Neural crest cell (in vitro differentiated cells): Measurements from ENCODE around the gene KRTAP21-3. TPM values are rescaled to one million over a fixed set of nuclear protein-coding genes. Genes with fewer than 3 reads are reported as not detected.

Experiments
- DNase-seq: peaks from one replicate; pipeline ENCODE4 v3.0.0; 2021; ENCODE audit warnings: low read depth, mixed read lengths, low spot score
- H3K27ac Mint-ChIP-seq: one replicate; pipeline ENCODE4 v1.8.0; 2021; ENCODE audit warnings: mild to moderate bottlenecking, mixed read lengths; ENCODE audit not compliant: unreplicated experiment
- H3K27me3 Mint-ChIP-seq: 2 replicates; pipeline ENCODE4 v1.8.0; 2021; ENCODE audit warnings: low read depth, mild to moderate bottlenecking, mixed read lengths
- H3K36me3 Mint-ChIP-seq: 2 replicates; pipeline ENCODE4 v1.8.0; 2021; ENCODE audit warnings: low read depth, mild to moderate bottlenecking, mixed read lengths
- H3K4me1 Mint-ChIP-seq: 2 replicates; pipeline ENCODE4 v1.8.0; 2021; ENCODE audit warnings: mixed read lengths
- H3K4me3 Mint-ChIP-seq: one replicate; pipeline ENCODE4 v1.8.0; 2021; ENCODE audit warnings: mild to moderate bottlenecking, mixed read lengths
- H3K9me3 Mint-ChIP-seq: 2 replicates; pipeline ENCODE4 v1.8.0; 2021; ENCODE audit warnings: mixed read lengths
- CTCF ChIP-seq: fragments of 200-600 bp; sonication (generic); conservative IDR thresholded peaks from 2 replicates; pipeline ENCODE4 v1.5.0; 2021; ENCODE audit warnings: antibody characterized with exemption, mild to moderate bottlenecking
- total RNA-seq: library from RNA; stranded (reverse); gene quantifications from 2 replicates; pipeline ENCODE4 v1.2.1, GENCODE V29; 2021

KRTAP21-3 gene
- total RNA-seq, 1 donor from 2014 or later, result not detected

DNA sequence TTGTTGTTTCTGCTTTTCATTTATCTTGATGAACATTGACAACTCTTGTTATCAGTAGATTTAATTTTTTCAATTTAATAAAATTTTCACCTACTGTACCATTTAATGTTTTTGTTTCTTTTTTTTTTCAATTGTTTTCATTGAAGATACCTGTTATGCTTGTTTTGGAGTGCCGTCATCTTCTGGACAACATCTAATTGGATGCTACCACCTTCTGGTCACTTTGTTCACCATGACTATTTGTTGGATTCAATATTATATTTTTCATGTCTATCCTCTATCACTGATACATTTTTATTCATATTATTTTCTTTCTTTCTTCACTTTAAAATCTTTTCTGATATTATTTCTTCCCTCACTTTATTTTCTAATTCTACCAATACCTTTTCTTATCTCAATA is 14.4 kb upstream of the KRTAP21-3 start:
- DNase-seq, result no peak
- peaks cover 3% of the 10 kb centered on the region for H3K9me3 Mint-ChIP-seq
- H3K36me3 Mint-ChIP-seq, result no peaks in the 10 kb centered on the region
- no peak for TF ChIP-seq CTCF
- no peak overlapping the region for H3K4me3 Mint-ChIP-seq
- H3K27ac Mint-ChIP-seq, result no peak overlapping the region
- H3K4me1 Mint-ChIP-seq, result no peaks in the 10 kb centered on the region
- no peaks in the 10 kb centered on the region for H3K27me3 Mint-ChIP-seq

GRCh38 chr21:30726726-30727125 is 8.1 kb upstream of the KRTAP21-3 start:
- no peak for TF ChIP-seq CTCF
- Mint-ChIP-seq H3K9me3 (peaks cover 16% of the 10 kb centered on the region), H3K4me1 (no peaks in the 10 kb centered on the region), H3K4me3 (no peak overlapping the region), H3K36me3 (no peaks in the 10 kb centered on the region), H3K27ac (no peak overlapping the region), H3K27me3 (peaks cover 4% of the 10 kb centered on the region)
- DNase-seq, result no peak

GRCh38 chr21:30719401-30719800 is 824 bp upstream of the KRTAP21-3 start:
- DNase-seq, result no peak
- Mint-ChIP-seq H3K27ac (no peak overlapping the region), H3K4me1 (no peaks in the 10 kb centered on the region), H3K9me3 (peaks cover 14% of the 10 kb centered on the region), H3K4me3 (no peak overlapping the region), H3K36me3 (peaks cover 3% of the 10 kb centered on the region), H3K27me3 (no peaks in the 10 kb centered on the region)
- TF ChIP-seq CTCF, result no peak

- no peak for DNase-seq
- Mint-ChIP-seq H3K4me1 (no peaks in the 10 kb centered on the region), H3K27me3 (no peaks in the 10 kb centered on the region), H3K36me3 (peaks cover 5% of the 10 kb centered on the region), H3K9me3 (peaks cover 11% of the 10 kb centered on the region), H3K4me3 (no peak overlapping the region), H3K27ac (no peak overlapping the region)
- no peak for TF ChIP-seq CTCF
These were observed 1.5 kb downstream of the KRTAP21-3 start for GRCh38 chr21:30717105-30717504.

DNA sequence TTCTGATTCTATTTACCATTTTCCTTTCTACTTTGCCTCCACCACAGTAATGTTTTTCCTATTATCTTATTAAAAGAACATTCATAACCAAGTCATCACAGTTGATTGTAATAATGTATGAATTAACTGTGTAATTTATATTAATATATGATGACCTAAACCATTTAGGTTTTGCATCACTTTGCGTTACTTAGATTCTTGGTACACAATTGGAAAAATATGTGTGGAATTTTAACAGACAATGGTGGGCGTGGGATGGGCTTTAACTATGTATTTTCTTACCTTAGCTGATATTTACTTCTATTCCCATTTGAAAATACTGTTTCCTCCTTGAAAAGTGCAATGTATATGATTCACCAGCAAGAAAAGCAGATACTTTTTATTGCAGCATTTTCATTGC is 3.6 kb downstream of the KRTAP21-3 start:
- DNase-seq, result no peak
- Mint-ChIP-seq H3K27me3 (no peaks in the 10 kb centered on the region), H3K4me3 (no peak overlapping the region), H3K27ac (no peak overlapping the region), H3K4me1 (no peaks in the 10 kb centered on the region), H3K9me3 (peaks cover 14% of the 10 kb centered on the region), H3K36me3 (peaks cover 5% of the 10 kb centered on the region)
- TF ChIP-seq CTCF, result no peak

DNA sequence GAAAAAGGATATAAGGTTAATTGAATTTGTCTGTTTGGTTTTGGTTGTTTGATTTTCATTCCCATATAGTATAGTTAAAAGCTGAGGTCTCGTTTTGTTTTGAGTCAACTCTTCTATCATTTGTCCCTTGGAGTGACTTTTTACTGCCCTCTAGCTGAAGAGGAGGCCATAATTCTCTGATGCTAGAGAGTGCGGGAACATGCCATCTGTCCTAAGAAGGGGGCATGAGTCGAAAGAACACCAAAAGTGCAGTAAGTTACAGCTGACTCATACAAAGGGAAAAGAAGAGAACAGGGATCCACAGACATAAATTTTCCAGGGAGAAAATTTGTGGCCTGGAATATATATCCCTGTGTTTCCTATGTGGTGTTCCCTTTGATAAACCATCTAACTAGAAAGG is 4.1 kb downstream of the KRTAP21-3 start:
- no peak overlapping the region for H3K27ac Mint-ChIP-seq
- no peaks in the 10 kb centered on the region for H3K27me3 Mint-ChIP-seq
- peaks cover 5% of the 10 kb centered on the region for H3K36me3 Mint-ChIP-seq
- no peak for DNase-seq
- H3K9me3 Mint-ChIP-seq, result peaks cover 14% of the 10 kb centered on the region
- H3K4me1 Mint-ChIP-seq, result no peaks in the 10 kb centered on the region
- no peak overlapping the region for H3K4me3 Mint-ChIP-seq
- no peak for TF ChIP-seq CTCF
